ENCODE results near the gene GALNT11. TPM values are rescaled to one million over a fixed set of nuclear protein-coding genes. Genes with fewer than 3 reads are reported as not detected.

Gene GALNT11
- total and polyA plus RNA-seq, 9 of the 15 experiments (the other 6 are each of a cell fraction or from before 2014, with no cell fraction given): 8.2 to 59.5 (median 36.5) TPM

GRCh38 chr7:152025937-152026890 is 740 bp downstream of the GALNT11 start (continued):
- TF ChIP-seq NR0B1 (IDR thresholded peaks at IDR 0.05; ENCODE audit: partially characterized antibody): no peak
- no peak for TF ChIP-seq FUS (optimal IDR thresholded peaks at IDR 0.05; ENCODE audit: low read depth, low read length)
- no peak for TF ChIP-seq TCF7L2 (IDR thresholded peaks at IDR 0.05; ENCODE audit: low read depth, low read length)
- no peak for TF ChIP-seq HCFC1 (IDR thresholded peaks at IDR 0.05; ENCODE audit: low read depth, low read length)
- TF ChIP-seq CTCF (IDR thresholded peaks at IDR 0.05 in 2 of 3, conservative IDR thresholded peaks at IDR 0.05 in 1 of 3; ENCODE audit: insufficient read depth in 2 of 3, low read depth in 1 of 3, low read length in 3 of 3): 0 out of 6 replicates have a peak, but pooled peaks of 1 of the 3 experiments have one; percentile 4
- no peak for TF ChIP-seq ZNF512 (tag; IDR thresholded peaks at IDR 0.05)
- 0 out of 2 replicates have a peak, but pooled peaks have one; percentile 27 for TF ChIP-seq SMARCA4 (IDR thresholded peaks at IDR 0.05)
- TF ChIP-seq ZNF511 (CRISPR knock-in tag; IDR thresholded peaks at IDR 0.05): no peak
- no peak for TF ChIP-seq CBFA2T3 (IDR thresholded peaks at IDR 0.05)
- TF ChIP-seq KDM2B (CRISPR knock-in tag; IDR thresholded peaks at IDR 0.05): 0 out of 2 replicates have a peak, but pooled peaks have one; percentile 23
- no peak for TF ChIP-seq ZNF398 (CRISPR knock-in tag; IDR thresholded peaks at IDR 0.05)
- TF ChIP-seq ZNF3 (CRISPR knock-in tag; IDR thresholded peaks at IDR 0.05): no peak
- TF ChIP-seq TCF3 (CRISPR knock-in tag; IDR thresholded peaks at IDR 0.05): 0 out of 2 replicates have a peak, but pooled peaks have one; percentile 6
- TF ChIP-seq THRA (IDR thresholded peaks at IDR 0.05): no peak
- TF ChIP-seq SAP30 (IDR thresholded peaks at IDR 0.05; ENCODE audit: borderline replicate concordance, insufficient read depth, low read depth, low read length, poor library complexity, severe bottlenecking): no peak
